GM13977 (cell line): ENCODE data around the gene AFF1.

Source experiments
- DNase-seq: peaks from one replicate; pipeline ENCODE4 v3.0.0; 2012; ENCODE audit warnings: low spot score
- CTCF ChIP-seq: IDR thresholded peaks from 2 replicates; pipeline ENCODE4 v1.5.1; 2012; ENCODE audit warnings: mild to moderate bottlenecking, control low read depth; ENCODE audit not compliant: insufficient read depth; ENCODE audit errors: extremely low read depth, missing control alignments
- in situ Hi-C: fragments of 300-500 bp; cut with MboI; formaldehyde crosslinking; loops from one replicate; pipeline ENCODE4 v1.12.0; 2022; ENCODE audit warnings: low sequenced_read_pairs, low pct_unique_long_range_greater_than_20kb, mixed read lengths, inconsistent platforms; ENCODE audit not compliant: unreplicated experiment

Gene AFF1

GRCh38 chr4:87093443-87094123 is 158.8 kb downstream of the AFF1 start:
- peak; percentile 67 for TF ChIP-seq CTCF
- in situ Hi-C loops = loop anchor here (10.0 kb wide), 1 partner anchor 169 kb away; no protein-coding TSS in a partner anchor
- DNase-seq = peak; percentile 69

- TF ChIP-seq CTCF = no peak
- DNase-seq = no peak
- in situ Hi-C loops = loop anchor here (10.0 kb wide), 1 partner anchor 172 kb away; no protein-coding TSS in a partner anchor
Measured at GRCh38 chr4:87097075-87097474, 162.3 kb downstream of the AFF1 start.

- in situ Hi-C loops = no loop called here
- TF ChIP-seq CTCF = no peak
- DNase-seq = no peak
Measured at GRCh38 chr4:87100168-87100567, 165.4 kb downstream of the AFF1 start.

- in situ Hi-C loops = no loop called here
- no peak for TF ChIP-seq CTCF
- no peak for DNase-seq
Measured at GRCh38 chr4:87101543-87102199, 166.9 kb downstream of the AFF1 start.

- no peak for DNase-seq
- no peak for TF ChIP-seq CTCF
- in situ Hi-C loops = no loop called here
Measured at GRCh38 chr4:87103086-87103485, 168.3 kb downstream of the AFF1 start.

GRCh38 chr4:87103691-87104187 is 168.9 kb downstream of the AFF1 start:
- TF ChIP-seq CTCF = no peak
- in situ Hi-C loops = no loop called here
- no peak for DNase-seq
